Parathyroid adenoma (tissue), 2 donors: Measurements from ENCODE around the gene MBNL2.

Source experiments
- H2AFZ ChIP-seq: fragments of 300-600 bp; sonication (generic); one replicate; pipeline ENCODE4 v1.7.0; 2017; ENCODE audit warnings: antibody characterized with exemption, mild to moderate bottlenecking
- H3K27ac ChIP-seq: fragments of 300-600 bp; sonication (generic); one replicate; pipeline ENCODE4 v1.7.0; 2017
- H3K27me3 ChIP-seq: fragments of 300-600 bp; sonication (generic); one replicate; pipeline ENCODE4 v1.7.0; 2017; ENCODE audit warnings: low read length; ENCODE audit not compliant: control insufficient read depth, insufficient read depth
- H3K36me3 ChIP-seq: fragments of 300-600 bp; sonication (generic); one replicate; pipeline ENCODE4 v1.7.0; 2017; ENCODE audit warnings: low read length; ENCODE audit not compliant: control insufficient read depth, insufficient read depth
- H3K4me1 ChIP-seq: fragments of 300-600 bp; sonication (generic); one replicate; pipeline ENCODE4 v1.7.0; 2017; ENCODE audit warnings: control low read depth
- H3K4me2 ChIP-seq: fragments of 300-600 bp; sonication (generic); one replicate; pipeline ENCODE4 v1.7.0; 2017; ENCODE audit warnings: low read length
- H3K4me3 ChIP-seq: fragments of 300-600 bp; sonication (generic); one replicate; pipeline ENCODE4 v1.7.0; 2017; ENCODE audit warnings: low read depth, low read length
- H3K79me2 ChIP-seq: fragments of 300-600 bp; sonication (generic); one replicate; pipeline ENCODE4 v1.7.0; 2017; ENCODE audit warnings: control low read depth
- H3K9ac ChIP-seq: fragments of 300-600 bp; sonication (generic); one replicate; pipeline ENCODE4 v1.7.0; 2017; ENCODE audit warnings: mild to moderate bottlenecking
- H3K9me3 ChIP-seq: fragments of 300-600 bp; sonication (generic); one replicate; pipeline ENCODE4 v1.7.0; 2017; ENCODE audit warnings: low read length; ENCODE audit not compliant: control insufficient read depth
- CTCF ChIP-seq: fragments of 300-600 bp; sonication (generic); IDR thresholded peaks from one replicate; pipeline ENCODE4 v1.7.0; 2017; ENCODE audit warnings: antibody characterized with exemption, mild to moderate bottlenecking
- donor health status: primary hyperparathyroidism.

MBNL2 gene

DNA sequence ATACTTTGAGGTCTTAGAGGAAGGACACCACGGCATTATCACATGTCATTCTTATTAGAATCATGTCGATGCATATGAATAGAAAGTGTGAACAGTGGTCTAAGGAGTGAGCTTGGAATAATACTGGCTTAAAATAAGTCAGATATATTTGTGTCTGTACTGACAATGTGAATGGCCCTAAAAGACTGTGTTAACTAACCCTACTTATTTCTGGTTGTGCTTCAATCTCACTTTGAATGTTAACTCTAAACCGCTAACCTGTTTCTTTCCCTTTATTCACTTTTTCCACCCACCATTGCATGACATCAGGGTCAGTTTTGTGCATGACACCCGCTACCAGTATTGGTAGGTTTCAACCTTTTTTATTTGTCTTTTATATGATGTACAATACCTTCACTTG lies 142.7 kb downstream of the MBNL2 start:
- H3K27ac ChIP-seq: no peak overlapping the region
- no peaks in the 10 kb centered on the region for H3K36me3 ChIP-seq
- H3K9ac ChIP-seq: no peak overlapping the region
- no peak for TF ChIP-seq CTCF
- H3K79me2 ChIP-seq: no peaks in the 10 kb centered on the region
- no peak overlapping the region for H2AFZ ChIP-seq
- H3K27me3 ChIP-seq: no peaks in the 10 kb centered on the region
- no peaks in the 10 kb centered on the region for H3K4me1 ChIP-seq
- no peaks in the 10 kb centered on the region for H3K9me3 ChIP-seq
- no peak overlapping the region for H3K4me2 ChIP-seq
- no peak overlapping the region for H3K4me3 ChIP-seq

- no peak overlapping the region for H3K27ac ChIP-seq
- H3K9me3 ChIP-seq: no peaks in the 10 kb centered on the region
- no peak overlapping the region for H3K9ac ChIP-seq
- H3K79me2 ChIP-seq: no peaks in the 10 kb centered on the region
- no peak overlapping the region for H3K4me2 ChIP-seq
- H3K36me3 ChIP-seq: no peaks in the 10 kb centered on the region
- TF ChIP-seq CTCF: no peak
- no peaks in the 10 kb centered on the region for H3K27me3 ChIP-seq
- no peak overlapping the region for H2AFZ ChIP-seq
- H3K4me1 ChIP-seq: no peaks in the 10 kb centered on the region
- H3K4me3 ChIP-seq: no peak overlapping the region
Observed at GRCh38 chr13:97366172-97366688, 144.1 kb downstream of the MBNL2 start.

GRCh38 chr13:97367016-97367822 lies 145.1 kb downstream of the MBNL2 start:
- no peaks in the 10 kb centered on the region for H3K9me3 ChIP-seq
- no peak overlapping the region for H2AFZ ChIP-seq
- no peaks in the 10 kb centered on the region for H3K79me2 ChIP-seq
- H3K4me1 ChIP-seq: no peaks in the 10 kb centered on the region
- no peaks in the 10 kb centered on the region for H3K36me3 ChIP-seq
- H3K4me2 ChIP-seq: no peak overlapping the region
- no peaks in the 10 kb centered on the region for H3K27me3 ChIP-seq
- no peak overlapping the region for H3K9ac ChIP-seq
- TF ChIP-seq CTCF: no peak
- no peak overlapping the region for H3K27ac ChIP-seq
- H3K4me3 ChIP-seq: no peak overlapping the region

- no peaks in the 10 kb centered on the region for H3K4me1 ChIP-seq
- peak overlapping the region; percentile 59 for H3K4me2 ChIP-seq
- H3K79me2 ChIP-seq: no peaks in the 10 kb centered on the region
- H3K27ac ChIP-seq: peak overlapping the region; percentile 61
- H3K9me3 ChIP-seq: no peaks in the 10 kb centered on the region
- H2AFZ ChIP-seq: peak overlapping the region; percentile 63
- H3K4me3 ChIP-seq: peak overlapping the region; percentile 46
- no peak overlapping the region for H3K9ac ChIP-seq
- no peaks in the 10 kb centered on the region for H3K27me3 ChIP-seq
- no peaks in the 10 kb centered on the region for H3K36me3 ChIP-seq
- no peak for TF ChIP-seq CTCF
Observed at GRCh38 chr13:97369261-97369893, 147.2 kb downstream of the MBNL2 start.
